ENCODE measurements around the gene TMEM41A.

DNA sequence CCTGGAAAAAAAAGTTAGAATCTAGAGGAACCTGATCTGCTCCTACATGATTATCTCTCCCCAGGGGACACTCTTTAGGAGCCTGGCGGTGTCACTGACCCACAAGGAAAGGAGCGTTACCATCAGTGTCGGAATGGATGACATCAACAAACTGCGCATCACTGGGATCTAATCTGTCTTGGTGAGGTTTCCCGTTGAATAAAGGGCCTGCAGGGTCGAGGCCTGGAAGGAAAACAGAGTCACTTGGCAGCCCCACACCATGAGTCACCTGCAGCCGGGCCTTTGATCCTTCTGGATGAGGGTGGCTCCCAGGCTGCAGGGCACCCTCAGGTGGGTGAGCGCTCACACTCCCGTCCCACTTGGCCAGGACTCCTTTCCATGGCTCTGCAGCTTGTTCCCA, 28.5 kb upstream of the TMEM41A start:
- TF ChIP-seq, protein P1, sequence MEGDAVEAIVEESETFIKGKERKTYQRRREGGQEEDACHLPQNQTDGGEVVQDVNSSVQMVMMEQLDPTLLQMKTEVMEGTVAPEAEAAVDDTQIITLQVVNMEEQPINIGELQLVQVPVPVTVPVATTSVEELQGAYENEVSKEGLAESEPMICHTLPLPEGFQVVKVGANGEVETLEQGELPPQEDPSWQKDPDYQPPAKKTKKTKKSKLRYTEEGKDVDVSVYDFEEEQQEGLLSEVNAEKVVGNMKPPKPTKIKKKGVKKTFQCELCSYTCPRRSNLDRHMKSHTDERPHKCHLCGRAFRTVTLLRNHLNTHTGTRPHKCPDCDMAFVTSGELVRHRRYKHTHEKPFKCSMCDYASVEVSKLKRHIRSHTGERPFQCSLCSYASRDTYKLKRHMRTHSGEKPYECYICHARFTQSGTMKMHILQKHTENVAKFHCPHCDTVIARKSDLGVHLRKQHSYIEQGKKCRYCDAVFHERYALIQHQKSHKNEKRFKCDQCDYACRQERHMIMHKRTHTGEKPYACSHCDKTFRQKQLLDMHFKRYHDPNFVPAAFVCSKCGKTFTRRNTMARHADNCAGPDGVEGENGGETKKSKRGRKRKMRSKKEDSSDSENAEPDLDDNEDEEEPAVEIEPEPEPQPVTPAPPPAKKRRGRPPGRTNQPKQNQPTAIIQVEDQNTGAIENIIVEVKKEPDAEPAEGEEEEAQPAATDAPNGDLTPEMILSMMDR (conservative IDR thresholded peaks at IDR 0.05; ENCODE audit: low read depth, low read length) = no peak
- no peak for TF ChIP-seq EZH2 (IDR thresholded peaks at IDR 0.05; ENCODE audit: borderline replicate concordance, low read depth, low read length, poor library complexity, severe bottlenecking)
